Measurements from ENCODE around the gene BOLL.
A peak's percentile ranks its signal among the peaks of the same experiment; 100 is the strongest.
"Not testable (repeated sequence)": the region's sequence is repeated elsewhere in the genome, so short reads cannot be mapped to it uniquely, and the experiment has no call there.

Gene BOLL, protein sequence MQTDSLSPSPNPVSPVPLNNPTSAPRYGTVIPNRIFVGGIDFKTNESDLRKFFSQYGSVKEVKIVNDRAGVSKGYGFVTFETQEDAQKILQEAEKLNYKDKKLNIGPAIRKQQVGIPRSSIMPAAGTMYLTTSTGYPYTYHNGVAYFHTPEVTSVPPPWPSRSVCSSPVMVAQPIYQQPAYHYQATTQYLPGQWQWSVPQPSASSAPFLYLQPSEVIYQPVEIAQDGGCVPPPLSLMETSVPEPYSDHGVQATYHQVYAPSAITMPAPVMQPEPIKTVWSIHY

DNA sequence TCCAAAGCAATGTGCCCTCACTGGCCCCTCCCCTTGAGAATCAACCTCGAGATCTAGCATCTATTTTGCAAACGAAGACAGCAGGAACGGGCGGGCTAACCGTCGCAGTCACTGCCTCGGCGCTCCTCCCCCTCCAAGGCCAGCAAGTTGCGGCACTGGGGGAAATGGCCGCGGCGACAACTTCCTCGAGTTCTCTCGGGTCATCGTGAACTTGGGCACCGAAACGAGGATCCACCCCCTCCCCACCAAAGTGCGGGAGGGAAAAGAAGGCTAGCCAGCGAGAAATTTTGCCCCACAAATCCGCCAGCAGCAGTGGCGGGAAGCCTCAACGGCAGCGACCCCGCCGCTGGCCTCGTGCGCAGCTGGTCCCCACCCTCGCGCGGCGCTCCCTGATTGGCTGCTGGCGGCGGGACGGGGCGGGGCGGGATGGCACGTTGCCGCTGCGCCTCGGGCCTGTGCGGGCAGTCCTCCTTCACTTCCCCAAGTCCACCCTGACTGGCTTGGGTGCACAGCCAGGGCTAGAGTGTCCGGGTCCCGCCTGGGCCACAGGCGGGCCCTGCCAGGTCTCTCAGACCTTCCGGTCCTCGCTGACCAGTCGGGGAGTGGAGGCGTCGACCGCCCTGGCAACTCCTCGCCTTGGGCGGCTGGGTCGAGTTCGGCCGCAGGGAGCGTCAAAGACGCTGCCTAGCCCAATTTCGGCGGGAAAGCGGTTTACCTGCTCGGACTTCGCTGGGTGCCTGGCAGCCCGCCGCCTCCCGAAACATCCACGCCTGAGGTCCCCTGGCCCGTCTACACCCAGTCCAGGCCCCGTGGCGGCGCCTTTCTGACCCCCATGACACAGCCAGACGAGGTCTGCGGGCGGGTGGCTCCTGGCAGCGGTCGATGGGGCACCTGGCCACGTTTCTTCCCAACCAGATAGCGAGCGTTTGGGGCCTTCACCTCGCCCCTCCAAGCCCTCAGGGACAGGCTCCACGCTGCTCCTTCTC, at the start of gene BOLL:
Gene BOLL, minus strand, starts transcription at position 364 of the 986 bp plus-strand sequence. CDS start 3,469 bp downstream, outside the sequence.
- peak; percentile 42 for DNase-seq (ENCODE audit: low spot score)

DNA sequence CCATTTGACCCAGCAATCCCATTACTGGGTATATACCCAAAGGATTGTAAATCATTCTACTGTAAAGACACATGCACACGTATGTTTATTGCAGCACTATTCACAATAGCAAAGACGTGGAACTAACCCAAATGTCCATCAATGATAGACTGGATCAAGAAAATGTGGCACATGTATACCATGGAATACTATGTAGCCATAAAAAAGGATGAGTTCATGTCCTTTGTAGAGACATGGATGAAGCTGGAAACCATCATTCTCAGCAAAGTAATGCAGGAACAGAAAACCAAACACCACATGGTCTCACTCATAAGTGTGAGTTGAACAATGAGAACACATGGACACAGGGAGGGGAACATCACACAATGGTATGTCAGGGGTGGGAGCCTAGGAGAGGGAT, 49.7 kb upstream of the BOLL start:
- not testable (repeated sequence) for DNase-seq (ENCODE audit: low spot score)

DNA sequence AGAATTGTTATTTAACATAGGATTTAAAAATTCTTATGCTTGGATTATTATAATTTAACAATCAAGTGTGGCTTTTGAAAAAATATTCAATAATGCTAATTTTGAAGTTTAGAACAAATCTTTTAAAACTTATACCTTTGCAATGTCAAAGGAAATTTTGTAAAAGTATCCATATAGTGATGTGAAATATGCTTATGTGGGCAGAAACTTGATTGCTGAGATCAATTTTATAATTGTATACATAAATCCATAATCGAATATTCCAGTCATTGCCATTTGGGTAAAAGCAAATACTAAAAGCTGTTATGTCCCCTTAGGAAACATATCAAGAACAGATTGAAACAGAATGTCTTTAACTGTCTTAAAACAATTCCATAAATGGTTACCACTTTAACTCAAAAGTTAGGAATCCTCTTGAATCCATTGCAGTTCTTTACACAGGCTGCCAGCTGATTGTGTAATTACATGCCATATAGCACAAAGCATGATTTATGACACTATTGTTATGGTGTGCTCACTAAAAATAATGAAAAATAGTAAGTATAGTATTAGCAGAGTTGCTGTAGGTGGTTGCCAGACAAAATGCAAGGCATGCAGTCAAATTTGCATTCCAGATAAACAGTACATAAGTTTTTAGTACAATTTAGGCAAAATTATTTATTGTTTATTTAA, 43.5 kb upstream of the BOLL start:
- DNase-seq (ENCODE audit: low spot score) = no peak

DNA sequence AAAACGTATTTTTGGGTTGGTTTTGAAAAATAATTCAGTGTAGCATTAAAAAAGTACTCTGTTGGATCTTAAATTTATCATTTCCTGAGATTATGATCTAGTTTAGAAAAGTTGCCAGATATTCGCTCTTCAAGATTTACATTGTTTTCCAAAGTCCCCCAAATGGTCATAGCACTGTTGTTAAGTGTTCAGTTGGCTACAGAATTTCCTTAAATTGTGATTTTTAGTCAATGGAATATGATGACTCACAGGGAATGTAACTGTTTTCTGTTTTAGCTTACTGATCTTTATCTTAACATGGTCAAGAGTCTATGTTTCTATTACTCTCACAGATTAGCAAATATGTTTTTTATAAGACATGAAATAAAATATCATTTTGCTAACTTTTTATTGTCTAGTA, 42.5 kb upstream of the BOLL start:
- DNase-seq (ENCODE audit: low spot score) = no peak

DNA sequence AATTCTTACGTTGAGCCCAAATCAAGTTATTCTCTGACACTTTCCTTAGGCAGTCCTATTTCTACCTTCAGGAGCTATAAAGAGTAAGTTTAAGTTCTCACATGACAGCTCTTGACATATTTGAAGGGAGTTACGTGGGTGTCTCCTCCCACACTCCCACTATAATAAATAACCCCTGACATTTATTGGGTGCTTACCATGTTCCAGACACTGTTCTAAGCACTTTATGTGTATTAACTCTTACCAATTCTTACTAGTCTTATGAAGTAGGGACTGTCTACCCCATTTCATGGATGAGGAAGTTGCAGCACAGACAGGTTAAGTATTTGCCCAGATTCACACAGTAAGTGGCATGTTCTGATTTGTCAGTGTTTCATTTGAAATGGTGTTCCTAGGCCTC, 37.2 kb upstream of the BOLL start:
- DNase-seq (ENCODE audit: low spot score) = no peak

DNA sequence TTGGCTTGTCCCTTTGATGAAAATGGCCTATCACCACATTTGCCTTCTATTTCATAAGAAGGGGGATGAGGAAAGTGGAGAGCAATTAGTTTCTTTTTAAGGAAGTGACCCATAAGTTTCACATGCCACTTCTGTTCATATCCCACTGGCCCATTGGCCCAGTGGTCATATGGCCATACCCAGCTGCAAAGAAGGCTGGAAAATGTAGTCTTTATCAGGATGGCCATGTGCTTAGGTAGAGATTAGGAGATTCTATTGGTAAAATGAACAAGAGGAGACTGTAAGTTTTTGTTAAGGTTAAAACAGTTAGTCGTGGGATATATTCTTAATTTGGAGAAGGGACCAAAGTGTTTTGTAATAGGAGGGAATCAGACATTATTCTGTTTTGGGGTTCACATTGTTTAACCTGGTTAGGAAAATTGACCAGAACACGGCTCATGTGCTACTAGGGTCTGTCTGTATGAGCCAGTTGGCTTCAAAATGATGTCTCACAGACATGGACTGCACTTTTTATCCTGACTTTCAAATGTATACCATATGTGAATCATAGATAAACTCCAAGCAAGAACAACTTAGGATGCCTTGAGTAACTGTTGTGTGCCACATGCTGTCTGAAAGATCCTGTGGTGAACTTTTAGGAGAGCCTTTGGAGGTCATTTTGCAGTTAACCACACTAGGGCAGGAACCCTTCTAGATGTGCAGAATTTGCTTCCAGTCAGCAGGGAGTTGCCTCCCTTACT, 36.6 kb upstream of the BOLL start:
- no peak for DNase-seq (ENCODE audit: low spot score)

DNA sequence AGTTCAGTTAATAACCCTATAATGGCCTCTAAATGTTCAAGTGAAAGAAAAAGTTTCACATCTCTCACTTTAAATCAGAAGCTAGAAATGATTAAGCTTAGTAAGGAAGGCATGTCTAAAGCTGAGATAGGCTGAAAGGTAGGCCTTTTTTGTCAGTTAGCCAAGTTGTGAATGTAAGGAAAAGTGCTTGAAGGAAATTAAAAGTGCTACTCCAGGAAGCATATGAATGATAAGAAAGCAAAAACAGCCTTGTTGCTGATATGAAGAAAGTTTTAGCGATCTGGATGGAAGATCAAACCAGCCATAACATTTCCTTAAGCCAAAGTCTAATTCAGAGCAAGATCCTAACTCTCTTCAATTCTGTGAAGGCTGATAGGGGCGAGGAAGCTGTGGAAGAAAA, 29.4 kb upstream of the BOLL start:
- DNase-seq (ENCODE audit: low spot score) = no peak

DNA sequence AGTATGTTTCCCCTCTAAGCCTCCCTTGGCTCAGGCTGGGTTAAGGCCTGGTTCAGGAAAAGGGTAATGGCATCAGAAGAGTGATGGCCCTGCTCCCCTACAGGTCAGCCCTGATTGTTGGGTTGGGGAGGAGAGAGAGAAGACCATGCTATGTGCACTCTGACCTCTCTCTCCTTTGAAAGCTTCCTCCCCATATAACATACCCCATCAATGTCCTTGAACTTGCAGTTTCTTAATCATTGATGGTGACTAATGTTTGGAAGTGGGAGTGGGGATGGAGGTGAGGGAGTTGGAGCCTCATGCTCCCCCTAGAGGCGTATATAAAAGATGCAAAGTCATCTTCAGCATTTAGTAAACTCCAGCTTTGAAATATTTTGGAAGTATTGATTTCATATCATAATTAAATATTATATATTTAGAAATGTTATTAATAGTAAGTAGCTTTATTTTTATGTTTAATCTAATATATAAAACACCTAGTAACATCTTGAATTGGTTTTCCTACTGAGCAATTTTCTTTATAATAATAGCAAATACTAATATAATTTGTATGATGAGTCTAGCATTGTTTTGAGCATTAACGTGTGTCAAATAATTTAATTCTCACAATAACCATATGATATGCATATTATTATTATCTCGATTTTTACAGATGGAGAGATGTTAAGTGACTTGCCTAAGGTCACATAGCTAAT, 28.1 kb upstream of the BOLL start:
- no peak for DNase-seq (ENCODE audit: low spot score)

DNA sequence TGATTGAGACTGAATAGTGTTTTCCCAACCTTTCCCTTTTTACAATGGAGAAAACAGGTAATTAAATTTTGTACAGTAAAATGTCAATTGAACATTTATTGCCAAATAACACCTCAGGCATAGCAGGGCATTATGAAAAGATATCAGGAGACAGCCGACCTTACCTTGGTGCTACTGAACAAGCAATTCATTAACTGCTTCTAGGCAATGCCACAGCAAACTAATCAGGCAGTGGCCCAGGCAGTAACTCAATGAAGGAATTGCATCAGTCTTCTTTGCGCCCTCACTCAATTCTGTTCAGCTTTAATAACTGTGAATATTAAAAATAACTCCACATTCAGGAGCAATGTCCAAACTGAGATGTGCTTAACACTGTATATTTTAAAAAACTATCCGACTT, 25.4 kb upstream of the BOLL start:
- DNase-seq (ENCODE audit: low spot score) = no peak

DNA sequence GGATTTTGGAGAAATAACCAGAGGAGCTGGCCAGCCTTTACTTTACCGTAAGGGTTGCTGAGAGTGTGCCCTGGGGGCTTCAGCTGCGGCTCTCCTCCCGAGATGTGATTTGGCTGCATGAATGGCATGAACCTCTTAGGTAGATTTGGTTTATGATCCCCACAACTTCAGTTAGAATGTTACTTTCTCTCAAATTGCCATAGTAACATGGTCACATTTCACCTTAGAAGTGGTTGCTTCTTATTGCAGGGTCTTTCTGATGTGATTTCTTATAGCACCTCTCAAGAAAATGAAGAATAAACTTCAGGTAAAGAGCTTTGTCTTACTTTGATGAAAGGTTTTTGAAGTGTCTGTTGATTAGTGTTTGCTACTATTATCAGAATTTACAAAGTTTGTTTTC, 24.9 kb upstream of the BOLL start:
- no peak for DNase-seq (ENCODE audit: low spot score)

DNA sequence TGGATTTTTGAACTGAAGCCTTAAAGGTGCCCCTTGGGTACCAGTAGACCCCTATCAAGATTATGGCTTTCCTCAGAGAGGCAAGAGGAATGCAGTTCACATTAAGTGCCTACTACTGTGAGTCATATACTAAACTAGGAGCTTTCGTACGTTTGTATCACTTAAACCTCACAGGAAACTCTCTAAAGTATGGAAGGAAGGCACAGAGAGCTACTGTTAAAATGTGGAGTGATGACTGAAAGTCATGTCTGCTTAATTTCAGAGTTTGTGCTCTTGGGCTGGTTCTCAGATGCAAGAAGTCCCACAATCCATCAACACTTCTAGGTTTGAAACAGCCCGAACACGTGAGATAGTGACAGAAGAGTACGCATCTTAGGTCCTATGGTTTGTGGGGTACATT, 23.9 kb upstream of the BOLL start:
- no peak for DNase-seq (ENCODE audit: low spot score)

DNA sequence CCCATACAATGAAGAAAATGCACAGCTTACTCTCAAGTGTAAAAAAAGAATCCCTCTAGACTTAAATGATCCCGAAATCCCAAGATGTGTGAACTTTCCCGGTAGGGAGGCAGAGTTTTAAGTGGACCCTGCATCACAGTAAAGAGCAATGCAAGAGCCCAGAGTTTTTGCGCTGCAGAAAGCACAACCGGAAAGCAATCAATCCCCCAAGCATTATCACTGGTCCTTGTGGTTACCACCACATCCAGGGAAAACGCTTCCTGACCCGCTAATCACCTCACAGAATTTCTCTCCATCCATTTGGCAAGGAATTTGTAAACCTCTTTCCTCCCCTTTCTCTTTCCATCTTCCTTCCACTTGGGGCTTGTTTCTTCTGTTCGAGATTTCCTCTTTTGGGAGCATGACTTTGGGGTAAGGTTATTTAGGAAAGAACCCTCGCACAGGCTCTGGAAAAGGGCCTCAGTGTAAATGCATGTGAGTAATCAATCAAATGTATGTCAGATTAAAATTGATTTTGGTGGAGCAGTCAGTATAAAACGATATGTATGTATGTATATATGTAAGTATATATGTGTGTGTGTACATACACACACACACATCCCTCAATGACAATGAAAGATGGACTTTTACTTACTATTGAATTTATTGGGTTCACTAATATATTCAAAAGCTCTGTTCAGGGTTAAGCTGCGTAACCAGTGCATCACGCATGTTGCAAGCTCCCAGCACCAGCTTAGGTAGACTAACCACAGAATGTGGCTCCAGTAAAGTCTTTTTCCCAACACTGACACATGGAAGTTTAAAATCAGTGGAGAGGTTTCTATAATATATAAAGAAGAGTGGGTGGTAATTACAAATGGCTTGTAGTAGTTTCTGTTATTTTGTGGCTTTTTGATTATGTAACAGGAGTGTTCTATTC, 20.9 kb upstream of the BOLL start:
- DNase-seq (ENCODE audit: low spot score) = no peak

DNA sequence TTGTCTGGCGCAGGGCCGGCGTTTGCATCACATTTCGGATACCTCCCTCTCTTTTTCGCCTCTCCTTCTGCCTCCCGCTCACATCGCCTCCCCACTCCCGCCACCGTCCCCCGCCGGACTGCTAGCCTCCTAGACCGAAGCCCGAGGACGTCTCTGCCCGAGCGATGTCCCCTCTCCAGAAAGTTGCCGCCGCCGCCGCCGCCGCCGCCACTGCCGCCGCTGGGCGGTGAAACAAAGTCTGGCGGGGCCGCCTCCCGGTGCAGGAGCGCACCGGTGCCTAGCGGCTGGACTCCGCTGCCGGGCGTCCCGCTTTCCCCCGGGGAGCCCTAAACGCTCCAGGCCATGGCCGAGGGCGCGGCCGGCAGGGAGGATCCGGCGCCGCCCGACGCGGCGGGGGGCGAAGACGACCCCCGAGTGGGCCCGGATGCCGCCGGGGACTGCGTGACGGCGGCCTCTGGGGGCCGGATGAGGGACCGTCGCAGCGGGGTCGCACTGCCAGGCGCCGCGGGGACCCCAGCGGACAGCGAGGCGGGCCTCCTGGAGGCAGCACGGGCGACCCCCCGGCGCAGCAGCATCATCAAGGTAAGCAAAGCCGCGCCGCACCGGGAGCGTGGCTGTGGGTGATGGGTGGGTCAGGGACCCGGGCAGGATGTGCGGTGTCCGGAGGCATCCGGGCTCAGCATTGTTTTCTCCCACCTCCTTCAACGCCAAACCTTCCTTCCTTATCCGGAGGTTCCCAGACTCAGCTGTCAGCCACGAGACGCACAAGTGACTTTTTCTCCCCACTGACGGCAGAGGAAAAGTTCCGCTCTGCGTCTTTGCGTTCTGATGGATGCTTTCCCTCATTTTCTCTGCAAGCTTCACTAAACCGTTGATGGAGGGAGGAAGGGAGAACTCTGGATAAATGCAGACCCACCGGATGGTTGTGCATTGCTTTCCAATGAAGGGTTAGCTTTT, 19.9 kb upstream of the BOLL start:
- DNase-seq (ENCODE audit: low spot score) = peak; percentile 72

DNA sequence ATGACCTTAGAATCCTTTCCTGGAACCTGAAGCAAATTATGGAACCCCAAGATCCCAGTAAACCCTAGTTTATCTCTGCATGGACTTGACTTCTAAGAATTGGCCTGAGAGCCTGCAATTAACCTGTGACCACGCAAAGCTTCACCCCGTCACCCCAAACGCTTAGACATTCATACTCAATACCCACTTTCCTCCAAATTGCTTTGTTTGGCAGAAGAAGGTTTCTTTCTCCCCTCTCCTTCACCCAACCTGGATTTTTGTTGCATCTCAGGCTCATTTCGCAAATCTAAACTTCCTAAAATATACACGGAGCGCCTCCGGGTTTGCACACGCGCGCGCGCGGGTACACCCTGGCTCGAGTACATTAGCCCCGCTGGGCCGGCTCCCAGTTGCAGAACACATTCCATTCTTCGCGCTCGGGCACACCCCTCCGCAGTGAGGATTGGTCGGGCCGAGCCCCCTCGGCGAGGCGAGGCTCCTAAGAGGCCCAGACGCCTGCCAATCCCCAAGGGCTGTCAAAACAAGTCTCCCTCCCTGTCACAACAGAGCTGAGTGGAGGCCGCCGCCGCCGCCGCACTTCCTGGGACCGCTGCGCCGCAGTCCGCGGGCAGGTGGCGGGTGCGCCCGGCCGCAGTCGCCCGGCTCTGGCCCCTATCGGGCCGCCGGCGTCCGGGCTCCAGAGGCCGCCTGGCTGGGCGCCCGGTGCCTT, 19.1 kb upstream of the BOLL start, which contains the start of gene PLCL1:
Gene PLCL1, plus strand, starts transcription at position 545 of the 709 bp plus-strand sequence.
- DNase-seq (ENCODE audit: low spot score) = peak; percentile 95

DNA sequence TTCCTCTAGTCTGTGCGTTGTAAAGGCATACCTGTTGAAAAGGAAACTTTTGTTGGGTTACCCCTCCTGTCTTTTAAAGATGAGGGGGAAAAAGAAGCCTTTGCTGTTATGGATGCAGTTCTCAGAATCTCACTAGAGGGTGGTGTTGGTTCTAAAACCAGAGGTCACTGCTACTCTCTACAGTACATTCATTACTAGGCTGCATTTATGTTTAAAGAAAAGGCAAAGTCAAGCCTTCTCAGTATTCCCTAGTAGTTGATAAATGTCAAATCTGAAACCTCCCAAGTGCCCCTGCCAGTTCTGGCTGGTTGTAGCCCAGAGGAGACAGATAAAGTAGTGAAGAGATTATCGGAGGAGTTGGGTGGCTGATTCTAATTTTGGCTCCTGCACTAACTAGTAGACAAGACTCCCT, 17.9 kb upstream of the BOLL start:
- no peak for DNase-seq (ENCODE audit: low spot score)

DNA sequence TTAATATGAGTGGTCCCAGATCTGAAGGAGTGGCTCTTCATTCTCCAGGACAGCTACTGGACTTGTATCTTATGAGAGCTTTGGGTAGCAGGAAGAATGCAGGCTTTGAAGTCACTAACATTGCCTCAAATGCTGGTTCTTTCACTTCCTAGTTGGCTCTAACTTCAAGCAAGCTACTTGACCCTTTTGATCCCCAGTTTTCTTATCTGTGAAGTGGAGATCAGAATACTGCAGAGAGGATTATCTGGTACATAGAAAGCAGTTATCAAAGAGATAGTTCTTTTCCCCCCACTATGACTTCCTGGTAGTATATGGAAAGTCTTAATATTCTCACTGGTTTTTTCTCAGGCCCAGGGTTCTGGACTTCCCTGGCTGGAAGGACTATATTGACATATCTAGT, 15.9 kb upstream of the BOLL start:
- no peak for DNase-seq (ENCODE audit: low spot score)

DNA sequence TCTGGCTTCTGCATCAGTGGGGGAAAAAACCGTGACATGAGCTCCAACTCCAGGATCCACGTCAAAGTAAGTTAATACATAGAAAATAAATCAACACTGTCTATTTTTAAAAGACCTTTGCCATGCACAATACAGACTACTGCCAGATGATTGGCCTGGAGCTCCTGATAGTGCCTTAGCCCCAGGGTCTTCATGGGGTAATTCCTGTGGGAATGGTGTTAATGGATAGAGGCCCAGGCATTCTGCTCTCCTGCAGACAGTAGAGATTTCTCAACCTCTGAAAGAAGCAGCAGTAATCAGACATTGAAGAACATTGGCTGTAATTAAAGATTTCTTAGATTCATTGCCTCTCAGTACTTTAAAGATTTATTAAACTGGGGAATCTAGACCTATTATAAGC, 15.0 kb upstream of the BOLL start:
- no peak for DNase-seq (ENCODE audit: low spot score)

DNA sequence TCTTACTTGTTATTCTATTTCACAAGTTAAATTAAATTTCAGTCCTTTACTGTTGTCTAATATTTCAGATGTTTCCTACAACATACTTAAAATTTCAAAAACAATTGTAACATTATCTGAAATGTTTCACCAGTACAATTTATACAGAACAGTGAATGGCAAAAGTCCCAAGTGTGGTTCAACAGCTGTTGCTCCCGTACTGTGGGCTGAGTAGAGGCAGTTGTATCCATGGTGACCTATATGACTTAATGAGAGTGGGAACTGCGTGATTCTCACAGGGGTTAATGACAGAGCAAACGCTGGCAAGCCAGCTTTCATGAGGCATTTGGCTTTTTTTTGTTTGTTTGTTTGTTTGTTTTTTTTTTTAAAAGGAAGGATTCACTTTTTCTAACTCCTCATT, 13.9 kb upstream of the BOLL start:
- no peak for DNase-seq (ENCODE audit: low spot score)

Measured in ecto neural progenitor cell (in vitro differentiated cells).